ENCODE data around the gene KYNU. TPM values are rescaled to one million over a fixed set of nuclear protein-coding genes. Genes with fewer than 3 reads are reported as not detected.

KYNU gene
- total RNA-seq, 1 donor from 2014 or later, result 0.26 TPM

GRCh38 chr2:142915502-142915901, 38.0 kb downstream of the KYNU start:
- H3K27ac Mint-ChIP-seq (ENCODE audit: unreplicated experiment), result no peak overlapping the region
- no peak overlapping the region for H3K4me3 Mint-ChIP-seq
- TF ChIP-seq CTCF (conservative IDR thresholded peaks at IDR 0.05), result no peak
- no peaks in the 10 kb centered on the region for H3K27me3 Mint-ChIP-seq (ENCODE audit: low read depth)
- peaks cover 8% of the 10 kb centered on the region for H3K9me3 Mint-ChIP-seq
- H3K36me3 Mint-ChIP-seq (ENCODE audit: low read depth), result peaks cover 3% of the 10 kb centered on the region
- H3K4me1 Mint-ChIP-seq, result no peaks in the 10 kb centered on the region
- no peak for DNase-seq (ENCODE audit: low read depth, low spot score)

GRCh38 chr2:142918624-142919023, 41.2 kb downstream of the KYNU start:
- Mint-ChIP-seq H3K27ac (ENCODE audit: unreplicated experiment) (no peak overlapping the region), H3K4me1 (no peaks in the 10 kb centered on the region), H3K9me3 (no peaks in the 10 kb centered on the region), H3K36me3 (ENCODE audit: low read depth) (no peaks in the 10 kb centered on the region), H3K4me3 (no peak overlapping the region), H3K27me3 (ENCODE audit: low read depth) (no peaks in the 10 kb centered on the region)
- no peak for TF ChIP-seq CTCF (conservative IDR thresholded peaks at IDR 0.05)
- no peak for DNase-seq (ENCODE audit: low read depth, low spot score)

GRCh38 chr2:142920571-142920970, 43.1 kb downstream of the KYNU start:
- TF ChIP-seq CTCF (conservative IDR thresholded peaks at IDR 0.05), result no peak
- Mint-ChIP-seq H3K27me3 (ENCODE audit: low read depth) (no peaks in the 10 kb centered on the region), H3K36me3 (ENCODE audit: low read depth) (no peaks in the 10 kb centered on the region), H3K27ac (ENCODE audit: unreplicated experiment) (no peak overlapping the region), H3K4me3 (no peak overlapping the region), H3K9me3 (no peaks in the 10 kb centered on the region), H3K4me1 (no peaks in the 10 kb centered on the region)
- DNase-seq (ENCODE audit: low read depth, low spot score), result no peak

GRCh38 chr2:142926445-142926844, 49.0 kb downstream of the KYNU start:
- no peak for TF ChIP-seq CTCF (conservative IDR thresholded peaks at IDR 0.05)
- DNase-seq (ENCODE audit: low read depth, low spot score), result no peak
- no peaks in the 10 kb centered on the region for H3K36me3 Mint-ChIP-seq (ENCODE audit: low read depth)
- no peaks in the 10 kb centered on the region for H3K27me3 Mint-ChIP-seq (ENCODE audit: low read depth)
- H3K9me3 Mint-ChIP-seq, result no peaks in the 10 kb centered on the region
- H3K4me1 Mint-ChIP-seq, result no peaks in the 10 kb centered on the region
- no peak overlapping the region for H3K27ac Mint-ChIP-seq (ENCODE audit: unreplicated experiment)
- H3K4me3 Mint-ChIP-seq, result no peak overlapping the region

GRCh38 chr2:142930835-142931398, 53.5 kb downstream of the KYNU start:
- Mint-ChIP-seq H3K9me3 (peaks cover 6% of the 10 kb centered on the region), H3K27ac (ENCODE audit: unreplicated experiment) (no peak overlapping the region), H3K36me3 (ENCODE audit: low read depth) (no peaks in the 10 kb centered on the region), H3K4me3 (no peak overlapping the region), H3K4me1 (no peaks in the 10 kb centered on the region), H3K27me3 (ENCODE audit: low read depth) (no peaks in the 10 kb centered on the region)
- DNase-seq (ENCODE audit: low read depth, low spot score), result no peak
- TF ChIP-seq CTCF (conservative IDR thresholded peaks at IDR 0.05), result no peak

All from neural crest cell (in vitro differentiated cells).